HepG2 (cell line): Measurements from ENCODE around the gene ZFHX3. TPM values are rescaled to one million over a fixed set of nuclear protein-coding genes. Genes with fewer than 3 reads are reported as not detected.

Source experiments
- ATAC-seq: fragments of 200-7000 bp; cut with Tn5 transposase; 3 replicates; pipeline ENCODE4 v1.9.1; 2020; ENCODE audit warnings: mild to moderate bottlenecking, moderate library complexity
- BruUV-seq: library from RNA; stranded (reverse); fragments of 400-500 nt; replicated peaks from 2 replicates; lab custom pipeline; 2021; lab: Mats Ljungman, UMichigan
- CTCF ChIA-PET: fragments of 300-600 bp; formaldehyde crosslinking; extraction: SDS; loops from one replicate; lab custom pipeline; 2021; ENCODE audit warnings: low total read pairs, inconsistent platforms, low intra/inter-chr PET ratio; lab: Yijun Ruan, JAX
- POLR2A ChIA-PET: fragments of 350-600 bp; sonication (Branson Sonifier 250); formaldehyde crosslinking; loops from one replicate; lab custom pipeline; 2020; ENCODE audit warnings: antibody characterized with exemption, inconsistent platforms; lab: Yijun Ruan, JAX
- DNase-seq: peaks from one replicate; pipeline ENCODE4 v3.0.0-alpha.2; 2015; ENCODE audit warnings: low spot score
- FAIRE-seq: peaks from 3 replicates; lab custom pipeline; 2011; peaks lifted over from hg19 to GRCh38; lab: Jason Lieb, UNC
- H2AFZ ChIP-seq: one replicate; pipeline ENCODE4 v1.6.1; 2011; ENCODE audit warnings: low read length, inconsistent platforms
- H3K27ac ChIP-seq: fragments of 300-600 bp; 3 replicates; pipeline ENCODE4 v1.8.0; 2011; ENCODE audit warnings: mixed run types, mild to moderate bottlenecking, mixed read lengths, low read length, inconsistent platforms; ENCODE audit not compliant: insufficient read depth; ENCODE audit errors: extremely low read length
- H3K27me3 ChIP-seq, 2 experiments: fragments of 200-600 bp in 1 of 2; 2 replicates in 1 of 2; 3 replicates in 1 of 2; pipeline versions ENCODE4 v1.6.0 to v1.8.0; 2011; ENCODE audit warnings: low read length in 2 of 2, mild to moderate bottlenecking in 2 of 2, moderate library complexity in 2 of 2, inconsistent platforms in 1 of 2; ENCODE audit not compliant: insufficient read depth in 2 of 2, control insufficient read depth in 1 of 2
- H3K36me3 ChIP-seq, 2 experiments: fragments of 200-600 bp in 1 of 2; replicated peaks in 1 of 2; 2 replicates in 1 of 2; 3 replicates in 1 of 2; pipeline versions ENCODE4 v1.5.1 to v1.8.0; 2011; ENCODE audit warnings: low read length in 2 of 2, inconsistent platforms in 1 of 2; ENCODE audit not compliant: insufficient read depth in 2 of 2, control insufficient read depth in 1 of 2
- H3K4me1 ChIP-seq: 2 replicates; pipeline ENCODE4 v1.5.1; 2012; ENCODE audit warnings: low read length, inconsistent platforms; ENCODE audit not compliant: insufficient read depth
- H3K4me2 ChIP-seq: 2 replicates; pipeline ENCODE4 v1.6.0; 2011; ENCODE audit warnings: low read depth, low read length, inconsistent platforms
- H3K4me3 ChIP-seq, 3 experiments: fragments of 200-600 bp in 1 of 3; sonication (generic), shearing (Covaris generic) in 1 of 3; replicated peaks in 1 of 3; 2 replicates each; pipeline ENCODE4 v1.5.1; 2011 to 2016; ENCODE audit warnings: low read length in 3 of 3, inconsistent platforms in 2 of 3, low read depth in 2 of 3, mild to moderate bottlenecking in 2 of 3, control low read depth in 1 of 3, mixed read lengths in 1 of 3; ENCODE audit not compliant: insufficient read depth in 1 of 3
- H3K79me2 ChIP-seq: one replicate; pipeline ENCODE4 v1.6.1; 2011; ENCODE audit warnings: low read length, inconsistent platforms; ENCODE audit not compliant: insufficient read depth
- H3K9ac ChIP-seq: 2 replicates; pipeline ENCODE4 v1.6.0; 2011; ENCODE audit warnings: mild to moderate bottlenecking, low read depth, low read length, inconsistent platforms; ENCODE audit not compliant: insufficient read depth
- H3K9me3 ChIP-seq: 2 replicates; pipeline ENCODE4 v1.5.1; 2012; ENCODE audit warnings: mild to moderate bottlenecking, low read length
- H4K20me1 ChIP-seq: 2 replicates; pipeline ENCODE4 v1.6.0; 2011; ENCODE audit warnings: inconsistent platforms, mild to moderate bottlenecking, low read length, moderate library complexity; ENCODE audit not compliant: insufficient read depth
- AFF4 ChIP-seq: sonication (generic); formaldehyde crosslinking; IDR thresholded peaks from 2 replicates; pipeline ENCODE4 v1.4.0; 2020; ENCODE audit warnings: missing genetic modification reagents
- E2F2 ChIP-seq: sonication (generic); formaldehyde crosslinking; IDR thresholded peaks from 2 replicates; pipeline ENCODE4 v1.4.0; 2020; ENCODE audit warnings: missing genetic modification reagents, borderline replicate concordance
- FIP1L1 ChIP-seq: fragments of 200-400 bp; formaldehyde crosslinking; IDR thresholded peaks from 2 replicates; pipeline ENCODE4 v1.6.1; 2018; ENCODE audit warnings: low read depth, mild to moderate bottlenecking, low read length, moderate library complexity, borderline replicate concordance; ENCODE audit not compliant: insufficient read depth
- TEAD3 ChIP-seq: optimal IDR thresholded peaks from 2 replicates; pipeline ENCODE3; 2016; ENCODE audit warnings: borderline replicate concordance
- ZBTB38 ChIP-seq: sonication (generic); formaldehyde crosslinking; IDR thresholded peaks from 2 replicates; pipeline ENCODE4 v1.5.1; 2020; ENCODE audit warnings: mild to moderate bottlenecking, missing genetic modification reagents
- ZNF768 ChIP-seq: sonication (generic); formaldehyde crosslinking; IDR thresholded peaks from 2 replicates; pipeline ENCODE4 v1.4.0; 2020; ENCODE audit warnings: missing genetic modification reagents
- WGBS: methylation state at CpG from one replicate; pipeline ENCODE4 v1.1.6; 2017; ENCODE audit warnings: low lambda C conversion rate; 5-methylcytosine and 5-hydroxymethylcytosine counted together
- in situ Hi-C: cut with HindIII; loops from 2 replicates; pipeline ENCODE4 v1.10.0; 2017; ENCODE audit warnings: low pct_unique_long_range_greater_than_20kb; ENCODE audit not compliant: extremely low pct_ligation_motif_present
- intact Hi-C: fragments of 100-400 bp; cut with micrococcal nuclease; formaldehyde crosslinking; loops from one replicate; pipeline ENCODE4 v1.10.0; 2022; ENCODE audit not compliant: unreplicated experiment
- polyA plus RNA-seq, 8 experiments: library from polyadenylated mRNA; depleted of rRNA in 3 of 8; stranded (reverse) in 7 of 8; unstranded in 1 of 8; fragments of >200 nt; fragmentation: Illumina TruSeq in 4 of 8; extraction: Trizol in 4 of 8; gene quantifications; 2 replicates each; pipeline versions ENCODE4 v1.2.1 to v1.2.3, GENCODE V29; 2011 to 2016; ENCODE audit warnings: low read depth in 4 of 8, missing spikeins in 1 of 8, mixed read lengths in 1 of 8; ENCODE audit not compliant: insufficient read depth in 1 of 8
- total RNA-seq, 5 experiments: library from RNA; depleted of rRNA; stranded (reverse); fragments of >200 nt; fragmentation: Illumina TruSeq; extraction: Trizol; gene quantifications; 2 replicates each; pipeline ENCODE4 v1.2.3, GENCODE V29; 2016; ENCODE audit warnings: low read depth in 1 of 5
- TF ChIP-seq, protein P1 (sequence below): sonication (generic); formaldehyde crosslinking; IDR thresholded peaks from 2 replicates; pipeline ENCODE4 v1.4.0; 2020; ENCODE audit warnings: missing genetic modification reagents

ZFHX3 gene
- total and polyA plus RNA-seq, 2 of the 13 experiments (the other 11 are each of a cell fraction or from before 2014, with no cell fraction given), result 5.0 to 6.0 TPM

DNA sequence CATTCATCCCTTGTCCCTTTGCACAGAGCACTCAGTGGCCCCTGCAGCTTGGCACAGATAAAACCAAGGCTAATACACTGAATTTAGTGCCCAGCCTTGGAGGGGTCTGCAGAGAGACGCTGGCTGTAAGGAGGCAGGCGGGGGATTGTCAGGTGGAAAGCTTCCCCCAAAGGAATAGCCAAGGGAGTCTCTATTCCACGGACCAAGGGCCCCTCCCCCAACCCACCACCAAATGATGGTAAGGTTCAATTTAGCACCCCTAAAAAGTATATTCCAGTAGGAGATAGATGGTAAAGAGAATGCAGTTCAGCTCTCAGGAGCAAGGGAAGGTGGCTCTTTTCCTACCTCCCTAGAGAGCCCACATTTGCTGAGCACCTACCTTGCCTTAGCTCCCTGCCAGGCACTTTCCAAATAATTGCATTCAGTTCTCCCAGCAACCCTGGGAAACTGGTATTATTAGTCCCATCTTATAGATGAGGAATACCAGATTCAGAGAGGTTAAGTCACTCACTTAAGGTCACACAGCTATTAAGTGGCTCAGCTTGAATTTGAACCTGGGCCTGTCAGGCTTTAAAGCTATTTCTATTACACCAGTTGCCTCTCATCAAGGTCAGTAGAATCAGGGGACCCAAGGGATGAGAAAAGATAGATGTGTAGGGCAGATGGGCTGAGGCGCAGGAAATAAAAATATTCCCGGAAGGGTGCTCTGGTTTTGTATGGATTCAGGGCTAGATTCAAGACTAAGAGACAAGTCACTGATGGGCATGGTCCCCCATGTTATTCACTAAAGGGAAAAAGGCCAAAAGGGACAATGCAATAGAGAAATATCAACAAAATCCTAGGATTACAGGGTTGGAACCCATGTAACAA is 20.0 kb upstream of the ZFHX3 start:
- intact Hi-C loops, result no loop called here
- POLR2A ChIA-PET, result interaction anchor here (0.8 to 1.6 kb wide), 2 partner anchors 9 to 11 kb away, joined by 4 to 5 read pairs; no protein-coding TSS in a partner anchor
- no peak overlapping the region for H2AFZ ChIP-seq

DNA sequence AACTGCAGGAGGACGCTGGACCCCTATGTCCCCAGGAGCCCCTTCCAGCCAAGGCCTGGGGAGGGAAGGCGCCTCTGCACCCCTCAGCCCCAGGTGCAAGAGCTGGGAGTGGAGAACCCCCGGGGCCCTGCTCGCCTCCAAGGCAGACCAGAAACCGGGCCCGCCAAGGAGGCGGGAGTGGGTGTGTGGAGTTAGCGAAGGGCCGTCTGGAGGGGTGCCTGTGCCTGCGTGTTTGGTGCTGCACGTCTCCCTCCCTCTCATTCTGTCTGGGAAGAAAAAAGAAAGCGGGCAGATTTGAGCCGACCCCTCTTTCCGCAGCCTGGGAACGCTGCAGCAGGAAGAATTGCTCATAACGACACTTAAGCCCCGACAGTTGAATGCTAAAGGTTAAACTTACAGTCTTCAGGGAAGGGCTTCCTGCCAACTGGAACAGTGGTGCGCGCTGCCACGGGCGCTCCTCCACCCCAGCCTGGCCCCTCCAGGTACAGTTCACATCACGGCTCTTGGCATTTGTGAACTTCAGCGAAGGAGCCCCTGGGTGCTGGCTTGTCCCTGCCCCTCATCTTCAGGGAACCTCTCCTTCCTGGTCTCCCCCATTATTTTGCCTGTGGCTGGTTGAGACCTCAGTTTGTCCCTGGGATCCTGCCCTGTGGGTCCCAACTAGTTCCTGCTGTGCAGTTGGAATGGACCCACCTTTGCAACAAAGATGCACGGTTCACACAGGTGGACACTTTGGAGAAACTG is 19.2 kb upstream of the ZFHX3 start:
- H3K36me3 ChIP-seq, result no peaks in the 10 kb centered on the region
- no peak overlapping the region for H3K4me3 ChIP-seq
- BruUV-seq, result no TSS peak
- peak; percentile 37; the same call in 1 of the 2 replicates for TF ChIP-seq ZBTB38 (CRISPR knock-in tag)
- TF ChIP-seq E2F2 (CRISPR knock-in tag), result no peak
- no peak for TF ChIP-seq AFF4 (CRISPR knock-in tag)
- TF ChIP-seq, protein P1, sequence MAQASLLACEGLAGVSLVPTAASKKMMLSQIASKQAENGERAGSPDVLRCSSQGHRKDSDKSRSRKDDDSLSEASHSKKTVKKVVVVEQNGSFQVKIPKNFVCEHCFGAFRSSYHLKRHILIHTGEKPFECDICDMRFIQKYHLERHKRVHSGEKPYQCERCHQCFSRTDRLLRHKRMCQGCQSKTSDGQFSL (CRISPR knock-in tag), result no peak
- no peak for TF ChIP-seq TEAD3
- FAIRE-seq, result no peak
- H3K9ac ChIP-seq, result no peak overlapping the region
- H3K9me3 ChIP-seq, result no peaks in the 10 kb centered on the region
- intact Hi-C loops (no loop called here), in situ Hi-C loops (loop anchor here (10.0 kb wide), 1 partner anchor 108 kb away; no protein-coding TSS in a partner anchor)
- ChIA-PET POLR2A (no interaction called here), CTCF (no interaction called here)
- WGBS, result 77% methylated on average over 23 of the region's 24 CpGs
- peaks cover 70% of the 10 kb centered on the region for H3K4me1 ChIP-seq
- no peaks in the 10 kb centered on the region for H4K20me1 ChIP-seq
- no peak overlapping the region for H3K4me2 ChIP-seq
- no peak overlapping the region for H3K27ac ChIP-seq
- peaks cover 0 to 17% of the 10 kb centered on the region in 2 experiments; a peak in 2 of 5 replicates for H3K27me3 ChIP-seq
- H2AFZ ChIP-seq, result no peak overlapping the region
- ATAC-seq, result no peak
- H3K79me2 ChIP-seq, result no peaks in the 10 kb centered on the region
- DNase-seq, result no peak

More for the DNA sequence above, 20.0 kb upstream of the ZFHX3 start:
- Histone ChIP-seq H3K4me3 (no peak overlapping the region), H3K4me1 (peaks cover 70% of the 10 kb centered on the region), H3K27ac (no peak overlapping the region), H3K27me3 (peaks cover 0 to 17% of the 10 kb centered on the region in 2 experiments; a peak in 2 of 5 replicates)
- CTCF ChIA-PET, result no interaction called here
- 79% methylated on average over 5 of the region's 5 CpGs for WGBS
- no peak for FAIRE-seq
- no TSS peak for BruUV-seq
- TF ChIP-seq ZNF768 (CRISPR knock-in tag) (peak; percentile 82; the same call in 1 of the 2 replicates), FIP1L1 (no peak)
- TF ChIP-seq, all 625 proteins: peak for 1
- Histone ChIP-seq H3K9ac (no peak overlapping the region), H3K79me2 (no peaks in the 10 kb centered on the region), H4K20me1 (no peaks in the 10 kb centered on the region), H3K4me2 (peak overlapping the region; percentile 36; the same call in 1 of the 2 replicates), H3K9me3 (no peaks in the 10 kb centered on the region), H3K36me3 (no peaks in the 10 kb centered on the region)
- no peak for DNase-seq
- in situ Hi-C loops, result loop anchor here (10.0 kb wide), 1 partner anchor 107 kb away; no protein-coding TSS in a partner anchor
- no peak for ATAC-seq
